ELR (cell line): ENCODE results near the gene GPATCH1.
"Not testable (repeated sequence)": the region's sequence is repeated elsewhere in the genome, so short reads cannot be mapped to it uniquely, and the experiment has no call there.

Experiments
- DNase-seq: peaks from one replicate; pipeline ENCODE4 v3.0.0-alpha.2; 2015; ENCODE audit warnings: low read depth

Gene GPATCH1, protein sequence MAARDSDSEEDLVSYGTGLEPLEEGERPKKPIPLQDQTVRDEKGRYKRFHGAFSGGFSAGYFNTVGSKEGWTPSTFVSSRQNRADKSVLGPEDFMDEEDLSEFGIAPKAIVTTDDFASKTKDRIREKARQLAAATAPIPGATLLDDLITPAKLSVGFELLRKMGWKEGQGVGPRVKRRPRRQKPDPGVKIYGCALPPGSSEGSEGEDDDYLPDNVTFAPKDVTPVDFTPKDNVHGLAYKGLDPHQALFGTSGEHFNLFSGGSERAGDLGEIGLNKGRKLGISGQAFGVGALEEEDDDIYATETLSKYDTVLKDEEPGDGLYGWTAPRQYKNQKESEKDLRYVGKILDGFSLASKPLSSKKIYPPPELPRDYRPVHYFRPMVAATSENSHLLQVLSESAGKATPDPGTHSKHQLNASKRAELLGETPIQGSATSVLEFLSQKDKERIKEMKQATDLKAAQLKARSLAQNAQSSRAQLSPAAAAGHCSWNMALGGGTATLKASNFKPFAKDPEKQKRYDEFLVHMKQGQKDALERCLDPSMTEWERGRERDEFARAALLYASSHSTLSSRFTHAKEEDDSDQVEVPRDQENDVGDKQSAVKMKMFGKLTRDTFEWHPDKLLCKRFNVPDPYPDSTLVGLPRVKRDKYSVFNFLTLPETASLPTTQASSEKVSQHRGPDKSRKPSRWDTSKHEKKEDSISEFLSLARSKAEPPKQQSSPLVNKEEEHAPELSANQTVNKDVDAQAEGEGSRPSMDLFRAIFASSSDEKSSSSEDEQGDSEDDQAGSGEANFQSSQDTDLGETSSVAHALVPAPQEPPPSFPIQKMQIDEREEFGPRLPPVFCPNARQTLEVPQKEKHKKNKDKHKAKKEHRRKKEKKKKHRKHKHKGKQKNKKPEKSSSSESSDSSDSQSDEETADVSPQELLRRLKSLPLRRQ

DNA sequence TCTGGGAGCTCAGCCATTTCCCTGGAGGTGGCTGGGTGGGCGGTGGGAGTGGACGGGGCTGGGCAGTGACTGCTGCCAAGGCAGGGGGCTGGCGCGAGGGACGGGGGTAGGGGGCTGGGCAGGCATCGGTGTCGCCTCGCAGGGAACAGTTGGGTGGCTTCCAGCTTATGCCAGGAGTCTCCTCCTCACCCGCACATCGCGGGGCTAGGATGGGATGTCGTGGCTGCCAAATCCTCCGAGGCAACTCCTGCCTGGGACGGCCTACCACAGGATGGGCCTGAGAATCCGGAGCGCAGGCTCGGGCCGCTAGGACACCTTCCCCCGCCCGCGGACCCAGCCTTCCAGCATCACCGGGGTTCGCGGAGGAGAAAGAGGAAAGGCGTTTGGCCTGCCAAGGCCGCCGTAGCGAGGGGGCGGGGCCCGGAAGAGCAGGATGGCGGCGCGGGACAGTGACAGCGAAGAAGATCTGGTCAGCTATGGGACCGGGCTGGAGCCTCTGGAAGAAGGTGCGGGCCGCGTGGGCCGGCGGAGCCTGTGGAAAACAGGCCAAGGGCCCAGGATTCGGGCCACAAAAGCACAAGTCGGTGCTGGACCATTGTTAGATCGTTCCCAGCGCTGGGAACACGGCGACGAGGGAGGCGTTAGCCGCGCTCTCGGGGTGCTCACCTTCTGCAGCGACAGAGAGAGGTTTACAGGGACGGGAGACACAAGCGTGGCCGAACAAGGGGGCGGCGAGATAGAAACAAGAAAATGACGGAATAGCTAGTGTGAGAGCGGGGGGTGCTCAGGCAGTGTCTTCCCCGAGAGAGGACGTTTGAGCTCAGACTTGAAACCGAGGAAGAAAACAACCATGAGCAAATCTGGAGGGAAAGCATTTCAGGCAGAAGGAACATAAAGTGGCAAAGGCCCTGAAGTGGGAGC is at the start of gene GPATCH1:
GPATCH1 (plus strand) TSS at position 421 of the 921 bp plus-strand sequence; CDS start at position 434, 13 bp downstream.
- DNase-seq, result peak; percentile 89

DNA sequence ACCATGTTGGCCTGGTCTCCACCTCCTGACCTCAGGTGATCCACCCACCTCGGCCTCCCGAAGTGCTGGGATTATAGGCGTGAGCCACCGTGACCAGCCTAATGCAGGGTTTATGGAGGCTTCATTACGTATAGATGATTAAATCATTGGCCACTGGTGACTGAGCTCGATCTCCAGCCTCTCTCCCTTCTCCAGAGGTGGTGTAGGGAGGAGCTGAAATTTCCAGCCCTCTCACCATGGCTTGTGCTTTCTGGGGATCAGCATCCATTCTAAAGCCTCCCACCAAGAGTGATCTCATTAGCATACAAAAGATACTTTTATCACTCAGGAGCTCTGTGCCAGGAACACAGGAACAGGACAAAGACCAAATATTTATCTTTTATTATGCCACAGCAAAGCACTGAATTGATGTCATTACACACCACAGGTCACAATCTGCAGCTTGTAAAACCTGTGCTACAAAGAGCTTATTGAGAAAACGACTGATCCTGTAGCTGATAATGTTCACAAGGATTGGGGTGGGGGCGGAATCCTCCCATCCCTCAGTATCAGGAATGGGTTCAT is 48.7 kb upstream of the GPATCH1 start:
- DNase-seq, result no peak

DNA sequence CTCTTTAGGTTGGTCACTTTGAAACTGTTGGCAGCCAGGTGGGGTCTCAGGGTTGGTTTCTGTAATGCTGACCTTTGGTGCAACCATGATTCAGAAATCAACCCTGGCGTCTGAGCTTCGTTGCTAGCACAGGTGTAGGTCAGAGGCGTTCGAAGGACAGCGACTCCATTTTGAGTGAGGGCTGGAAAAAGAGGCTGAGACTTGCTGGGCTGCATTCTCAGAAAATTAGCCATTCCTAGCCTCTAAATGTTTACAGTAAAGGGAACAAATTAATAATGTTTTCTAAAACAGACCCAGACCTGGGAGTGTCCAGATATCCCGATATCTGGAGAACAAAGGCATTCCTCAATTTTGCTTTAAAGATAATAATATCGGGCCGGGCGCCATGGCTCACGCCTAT is 45.5 kb upstream of the GPATCH1 start:
- no peak for DNase-seq

DNA sequence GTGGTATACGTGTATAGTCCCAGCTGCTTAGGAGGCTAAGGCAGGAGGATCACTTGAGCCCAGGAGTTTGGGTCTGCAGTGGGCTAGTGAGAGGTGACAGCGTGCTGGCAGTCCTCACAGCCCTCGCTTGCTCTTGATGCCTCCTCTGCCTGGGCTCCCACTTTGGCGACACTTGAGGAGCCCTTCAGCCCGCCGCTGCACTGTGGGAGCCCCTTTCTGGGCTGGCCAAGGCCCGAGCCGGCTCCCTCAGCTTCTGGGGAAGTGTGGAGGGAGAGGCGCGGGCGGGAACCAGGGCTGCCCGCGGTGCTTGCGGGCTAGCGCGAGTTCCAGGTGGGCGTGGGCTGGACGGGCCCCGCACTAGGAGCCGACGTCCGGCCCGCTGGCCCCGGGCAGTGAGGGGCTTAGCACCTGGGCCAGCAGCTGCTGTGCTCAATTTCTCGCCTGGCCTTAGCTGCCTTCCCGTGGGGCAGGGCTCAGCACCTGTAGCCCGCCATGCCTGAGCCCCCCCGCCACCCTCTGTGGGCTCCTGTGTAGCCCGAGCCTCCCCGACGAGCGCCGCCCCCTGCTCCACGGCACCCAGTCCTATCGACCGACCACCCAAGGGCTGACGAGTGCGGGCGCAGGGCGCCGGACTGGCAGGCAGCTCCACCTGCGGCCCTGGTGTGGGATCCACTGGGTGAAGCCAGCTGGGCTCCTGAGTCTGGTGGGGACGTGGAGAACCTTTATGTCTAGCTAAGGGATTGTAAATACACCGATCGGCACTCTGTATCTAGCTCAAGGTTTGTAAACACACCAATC is 44.4 kb upstream of the GPATCH1 start:
- DNase-seq, result not testable (repeated sequence)

DNA sequence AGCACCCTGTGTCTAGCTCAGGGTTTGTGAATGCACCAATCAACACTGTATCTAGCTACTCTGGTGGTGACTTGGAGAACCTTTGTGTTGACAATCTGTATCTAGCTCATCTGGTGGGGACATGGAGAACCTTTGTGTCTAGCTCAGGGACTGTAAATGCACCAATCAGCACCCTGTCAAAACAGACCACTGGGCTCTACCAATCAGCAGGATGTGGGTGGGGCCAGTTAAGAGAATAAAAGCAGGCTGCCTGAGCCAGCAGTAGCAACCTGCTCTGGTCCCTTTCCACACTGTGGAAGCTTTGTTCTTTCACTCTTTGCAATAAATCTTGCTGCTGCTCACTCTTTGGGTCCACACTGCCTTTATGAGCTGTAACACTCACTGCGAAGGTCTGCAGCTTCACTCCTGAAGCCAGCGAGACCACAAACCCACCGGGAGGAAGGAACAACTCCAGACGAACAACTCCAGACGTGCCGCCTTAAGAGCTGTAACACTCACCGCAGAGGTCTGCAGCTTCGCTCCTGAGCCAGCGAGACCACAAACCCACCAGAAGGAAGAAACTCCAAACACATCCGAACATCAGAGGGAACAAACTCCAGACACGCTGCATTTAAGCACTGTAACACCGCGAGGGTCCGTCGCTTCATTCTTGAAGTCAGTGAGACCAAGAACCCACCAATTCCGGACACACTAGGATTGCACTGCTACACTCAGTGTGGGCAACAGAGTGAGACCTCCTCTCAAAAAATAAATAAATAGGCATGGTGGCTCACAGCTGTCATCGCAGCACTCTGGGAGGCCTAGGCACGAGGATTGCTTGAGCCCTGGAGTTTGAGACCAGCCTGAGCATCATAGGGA is 43.6 kb upstream of the GPATCH1 start:
- DNase-seq, result not testable (repeated sequence)

DNA sequence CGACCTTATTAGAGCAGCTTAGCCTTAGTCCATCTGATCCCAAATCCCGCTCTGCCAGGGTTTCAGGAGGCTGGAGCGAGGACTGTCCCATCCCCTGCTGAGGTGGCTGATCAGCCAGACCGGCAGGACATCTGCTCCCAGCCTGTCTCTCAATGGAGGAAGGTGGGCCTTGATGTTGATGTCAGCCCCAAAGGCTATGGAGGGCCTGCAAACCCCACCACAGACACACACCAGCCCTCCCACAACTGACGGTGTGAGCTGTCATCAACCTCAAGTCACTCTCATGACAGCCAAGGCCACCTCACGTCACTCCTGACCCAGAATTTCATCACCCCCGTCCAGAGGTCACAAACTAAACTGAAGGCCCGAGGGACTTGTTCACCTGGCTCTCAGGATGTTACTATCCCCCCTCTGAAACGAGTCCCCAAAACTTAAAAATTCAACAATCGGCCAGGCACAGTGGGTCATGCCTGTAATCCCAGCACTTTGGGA is 41.8 kb upstream of the GPATCH1 start:
- no peak for DNase-seq

DNA sequence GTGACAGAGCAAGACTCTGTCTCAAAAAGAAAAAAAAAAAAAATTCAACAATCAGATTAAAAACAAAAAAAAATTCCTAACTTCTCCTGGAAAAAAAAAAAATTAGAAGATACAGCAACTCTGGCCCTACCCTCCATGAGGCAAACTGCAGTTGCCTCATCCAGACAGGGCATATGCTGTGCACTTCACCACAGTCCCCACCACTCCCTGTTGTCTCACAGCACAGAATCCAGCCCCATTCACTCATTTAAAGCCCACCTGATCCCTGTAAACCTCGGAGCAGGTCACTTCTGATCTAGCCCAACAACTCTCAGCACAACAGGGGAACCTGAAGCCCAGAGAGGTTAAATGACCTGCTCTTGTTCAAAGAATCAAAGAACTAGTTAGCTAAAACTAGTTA is 41.2 kb upstream of the GPATCH1 start:
- DNase-seq, result no peak

DNA sequence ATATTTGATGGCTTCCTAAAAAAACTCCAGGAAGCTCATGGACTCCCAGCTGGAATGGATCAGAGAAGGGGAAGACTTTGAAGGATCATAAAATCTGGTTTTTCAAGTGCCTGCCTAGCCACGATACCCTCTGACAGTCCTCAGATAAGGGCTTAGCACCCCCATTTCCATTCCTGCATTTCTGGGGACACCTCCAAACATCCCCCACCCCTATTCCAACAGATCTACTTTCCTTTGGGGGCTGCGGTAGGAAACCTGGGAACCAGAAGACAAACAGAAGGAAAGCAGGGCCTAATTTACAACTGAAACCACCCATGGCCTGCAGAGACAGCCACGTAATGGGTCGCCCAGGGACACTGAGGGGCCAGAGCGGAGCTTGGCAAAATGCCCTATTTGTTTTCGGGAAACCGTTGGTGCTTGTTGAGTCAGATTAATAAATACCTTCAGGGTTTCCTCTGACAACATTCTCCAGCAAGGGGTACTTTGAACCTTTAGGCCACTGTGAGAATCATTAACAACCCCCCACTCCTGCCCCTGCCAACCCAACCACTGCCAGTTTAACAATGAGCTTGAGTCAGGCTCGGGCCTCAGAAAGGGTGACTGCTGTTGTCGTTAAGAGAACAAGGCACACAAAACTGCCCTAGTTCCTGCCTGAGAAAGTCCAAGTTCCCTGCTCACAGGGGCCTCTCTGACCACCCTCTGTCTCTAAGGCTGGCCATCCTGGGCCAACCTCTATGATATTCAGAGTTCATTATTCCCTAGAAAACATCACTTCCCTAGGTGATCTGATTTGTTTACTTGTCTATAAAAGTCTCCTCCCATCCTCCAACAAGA is 39.8 kb upstream of the GPATCH1 start:
- peak; percentile 14 for DNase-seq

DNA sequence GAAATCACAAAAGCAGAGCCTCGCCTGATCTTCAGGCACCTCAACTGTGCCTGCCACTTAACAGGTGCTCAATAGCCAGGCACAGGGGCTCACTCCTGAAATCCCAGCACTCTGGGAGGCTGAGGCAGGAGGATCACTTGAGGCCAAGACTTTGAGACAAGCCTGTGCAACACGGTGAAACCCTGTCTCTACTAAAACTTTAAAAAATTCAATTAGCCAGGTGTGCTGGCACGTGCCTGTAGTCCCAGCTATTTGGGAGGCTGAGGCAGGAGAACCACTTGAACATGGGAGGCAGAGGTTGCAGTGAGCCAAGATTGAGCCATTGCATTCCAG is 39.2 kb upstream of the GPATCH1 start:
- DNase-seq, result not testable (repeated sequence)

DNA sequence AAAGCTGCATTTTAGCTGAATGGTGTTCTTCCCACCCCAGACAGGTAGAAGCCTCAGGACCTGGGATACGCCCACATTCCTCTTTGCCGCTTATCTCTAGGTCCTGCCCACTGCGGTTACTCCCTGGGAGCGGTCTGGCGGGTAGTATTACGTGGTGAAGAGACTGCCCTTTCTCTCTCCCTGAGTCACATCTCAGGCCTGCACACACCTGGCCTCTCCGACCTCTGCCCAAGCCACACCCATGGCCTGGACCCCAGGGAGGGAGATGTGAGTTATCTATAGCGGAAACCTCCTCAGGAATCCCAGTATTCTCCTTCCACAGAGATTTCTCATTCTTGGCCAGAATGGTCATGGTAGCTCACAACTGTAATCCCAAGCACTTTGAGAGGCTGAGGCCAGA is 33.6 kb upstream of the GPATCH1 start:
- DNase-seq, result no peak

DNA sequence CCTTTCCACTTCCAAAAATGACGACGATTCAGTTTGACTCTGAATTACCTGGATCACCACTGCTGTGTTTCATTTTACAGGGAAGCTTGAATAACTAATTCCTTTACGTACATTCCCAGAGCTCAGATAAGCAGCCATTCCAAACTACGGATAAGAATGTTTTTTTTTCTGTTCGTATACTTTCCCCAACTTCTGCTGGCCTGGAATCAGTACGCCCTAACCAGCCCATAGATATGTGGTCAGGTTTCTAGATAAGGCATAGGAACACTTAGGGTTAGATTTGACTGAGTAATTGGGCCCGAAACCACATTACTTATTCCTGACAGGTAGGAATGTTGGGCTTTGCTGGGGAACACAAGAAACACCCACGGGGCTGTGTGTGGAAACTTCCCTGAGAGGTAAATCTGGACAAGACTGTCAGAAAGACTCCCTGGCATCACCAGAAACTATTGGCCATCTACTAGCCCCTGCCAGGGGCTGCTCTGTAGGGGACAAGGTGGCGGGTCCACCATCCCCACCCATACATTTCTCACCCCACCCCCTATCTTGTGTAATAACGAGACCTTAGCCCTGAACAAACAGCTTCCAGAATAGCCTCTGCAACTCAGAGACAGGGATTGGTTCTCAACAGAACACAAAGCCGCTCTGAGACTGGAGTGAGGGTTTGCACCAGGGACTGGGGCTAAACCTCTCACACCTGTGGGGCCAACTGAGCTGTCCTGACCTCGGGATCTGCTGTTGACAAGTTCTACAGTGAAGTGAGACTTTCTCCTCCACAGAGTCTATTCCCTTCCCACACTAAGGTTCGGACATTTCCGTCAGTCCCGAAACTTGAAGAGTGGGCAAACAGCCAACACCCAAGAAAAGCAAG is 31.9 kb upstream of the GPATCH1 start:
- DNase-seq, result no peak

DNA sequence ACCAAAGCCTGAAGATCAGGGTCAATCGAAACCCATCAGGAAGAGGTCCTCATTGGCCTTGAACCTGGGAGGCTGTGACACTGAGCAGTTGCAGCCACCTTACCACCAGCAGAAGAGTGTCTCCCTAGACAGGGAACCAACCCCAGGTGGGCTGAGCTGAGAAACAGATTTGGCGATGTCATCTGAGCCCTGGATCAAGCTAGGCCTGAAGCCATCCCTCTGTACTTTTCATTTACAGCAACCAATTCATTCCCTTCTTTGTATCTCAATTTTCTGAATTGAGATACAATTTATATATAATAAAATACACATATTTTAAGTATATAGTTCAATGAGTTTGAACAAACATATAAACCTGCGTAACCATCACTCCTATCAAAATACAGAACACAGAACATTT is 30.9 kb upstream of the GPATCH1 start:
- DNase-seq, result no peak

DNA sequence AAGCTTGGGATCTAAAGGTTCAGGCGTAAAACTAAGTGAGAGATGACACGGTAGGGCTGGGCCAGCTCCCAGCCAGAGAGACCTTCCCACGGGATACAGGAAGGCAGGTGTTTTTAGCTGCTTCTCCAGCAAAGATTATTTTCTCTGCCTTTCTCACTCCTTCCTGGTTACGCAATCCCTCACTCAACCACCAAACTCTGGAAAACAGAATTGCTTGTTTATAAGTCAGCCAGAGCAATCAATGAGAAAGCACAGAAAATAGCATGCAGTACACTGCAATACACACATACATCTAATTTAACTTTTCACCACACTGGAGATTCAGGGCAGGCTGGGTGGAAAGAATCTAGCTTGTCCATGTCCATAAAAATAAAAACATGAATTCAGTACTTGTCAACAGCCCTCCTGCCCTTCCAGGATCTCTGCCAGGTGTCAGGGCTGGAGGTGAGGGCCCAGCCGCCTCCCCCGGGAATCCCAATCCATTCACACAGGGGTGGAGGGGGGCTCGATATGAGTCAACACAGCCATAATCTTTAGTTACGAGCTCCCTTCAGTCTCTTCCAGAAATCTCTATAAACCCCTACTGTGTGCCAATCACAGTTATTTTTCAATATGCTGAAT is 28.5 kb upstream of the GPATCH1 start:
- peak; percentile 55 for DNase-seq

DNA sequence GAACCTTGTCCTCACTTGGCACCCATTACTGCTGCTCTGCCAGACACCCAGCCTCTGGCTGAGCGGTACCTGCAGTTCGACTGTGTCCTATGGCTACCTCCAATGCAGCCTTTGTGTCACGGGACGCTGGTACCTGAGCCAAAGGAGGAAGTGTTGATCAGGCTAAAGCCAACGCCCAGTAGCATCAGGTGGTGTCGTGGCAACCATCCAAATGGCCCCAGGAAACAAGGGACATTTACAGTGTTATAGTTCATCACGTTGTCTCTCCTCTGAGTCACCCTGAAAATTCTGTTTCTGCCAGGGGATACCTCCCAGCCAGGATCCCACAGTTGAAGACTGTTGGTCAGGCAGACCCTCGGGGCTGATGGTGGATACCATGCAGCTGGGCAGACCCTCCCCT is 26.4 kb upstream of the GPATCH1 start:
- DNase-seq, result no peak

DNA sequence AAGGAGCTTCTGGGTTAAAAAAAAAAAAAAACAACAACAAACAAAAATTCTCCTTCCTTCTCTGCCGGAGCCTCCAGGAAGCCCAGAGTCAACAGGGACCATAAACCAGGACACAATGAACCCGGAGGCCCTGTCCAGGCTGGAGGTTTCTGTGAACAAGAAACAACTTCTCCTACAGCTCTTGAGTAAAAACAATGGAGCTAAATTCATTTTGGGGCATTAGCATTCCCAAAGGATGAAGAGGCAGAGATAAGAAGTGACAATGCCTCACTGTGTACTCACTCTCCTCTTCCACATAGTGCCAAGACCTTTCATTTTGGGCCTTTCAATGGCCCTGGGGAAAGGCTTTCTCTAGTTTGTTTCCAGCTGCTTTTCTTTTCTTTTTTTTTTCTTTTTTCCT is 25.3 kb upstream of the GPATCH1 start:
- no peak for DNase-seq

DNA sequence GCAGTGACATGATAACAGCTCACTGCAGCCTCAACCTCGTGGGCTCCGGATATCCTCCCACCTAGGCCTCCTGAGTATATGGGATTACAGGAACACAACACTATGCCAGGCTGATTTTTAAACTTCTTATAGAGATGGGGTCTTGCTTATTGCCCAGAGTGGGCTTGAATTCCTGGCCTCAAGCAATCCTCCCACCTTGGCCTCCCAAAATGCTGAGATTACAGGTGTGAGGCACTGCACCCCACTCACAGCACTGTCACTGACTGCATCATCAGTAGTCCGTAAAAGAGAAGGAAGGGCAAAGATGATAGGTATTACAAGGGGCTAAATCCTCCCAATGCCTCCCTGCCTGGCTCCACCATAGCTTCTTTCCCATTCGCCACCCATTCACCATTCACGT is 20.4 kb upstream of the GPATCH1 start:
- DNase-seq, result no peak

DNA sequence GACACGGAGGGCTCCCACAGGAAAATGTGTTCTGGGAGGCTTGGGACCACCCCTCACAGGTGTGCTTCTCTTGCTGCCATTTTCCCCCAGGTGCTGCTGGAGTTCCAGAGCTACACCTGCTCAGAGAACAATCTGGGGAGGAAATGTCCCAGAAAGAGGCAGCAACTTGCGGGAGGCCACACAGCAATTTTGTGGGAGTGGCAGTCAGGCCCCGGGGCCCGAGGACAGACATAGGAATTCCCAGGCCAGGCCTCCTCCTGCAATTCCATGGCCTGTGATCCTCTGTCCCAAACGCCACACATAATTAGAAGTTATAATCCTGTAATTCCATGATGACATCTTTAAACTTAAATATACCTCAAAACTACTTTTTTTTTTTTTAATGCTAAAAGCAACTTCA is 18.1 kb upstream of the GPATCH1 start:
- no peak for DNase-seq
